LNCaP clone FGC (cell line): ENCODE data around the gene TENM4.

Source experiments
- DNase-seq: peaks from one replicate; pipeline ENCODE4 v3.0.0-alpha.2; 2011; ENCODE audit warnings: low read depth
- H3K4me3 ChIP-seq: 2 replicates; pipeline ENCODE4 v1.5.1; 2011; ENCODE audit warnings: mild to moderate bottlenecking, low read depth, low read length, control low read depth
- TF ChIP-seq, protein P1 (sequence below): IDR thresholded peaks from 2 replicates; pipeline ENCODE4 v1.5.1; 2012; ENCODE audit warnings: mild to moderate bottlenecking; ENCODE audit not compliant: control insufficient read depth, insufficient read depth; ENCODE audit errors: extremely low read depth

Gene TENM4

GRCh38 chr11:79205786-79206185 is 235.0 kb downstream of the TENM4 start:
- TF ChIP-seq, protein P1, sequence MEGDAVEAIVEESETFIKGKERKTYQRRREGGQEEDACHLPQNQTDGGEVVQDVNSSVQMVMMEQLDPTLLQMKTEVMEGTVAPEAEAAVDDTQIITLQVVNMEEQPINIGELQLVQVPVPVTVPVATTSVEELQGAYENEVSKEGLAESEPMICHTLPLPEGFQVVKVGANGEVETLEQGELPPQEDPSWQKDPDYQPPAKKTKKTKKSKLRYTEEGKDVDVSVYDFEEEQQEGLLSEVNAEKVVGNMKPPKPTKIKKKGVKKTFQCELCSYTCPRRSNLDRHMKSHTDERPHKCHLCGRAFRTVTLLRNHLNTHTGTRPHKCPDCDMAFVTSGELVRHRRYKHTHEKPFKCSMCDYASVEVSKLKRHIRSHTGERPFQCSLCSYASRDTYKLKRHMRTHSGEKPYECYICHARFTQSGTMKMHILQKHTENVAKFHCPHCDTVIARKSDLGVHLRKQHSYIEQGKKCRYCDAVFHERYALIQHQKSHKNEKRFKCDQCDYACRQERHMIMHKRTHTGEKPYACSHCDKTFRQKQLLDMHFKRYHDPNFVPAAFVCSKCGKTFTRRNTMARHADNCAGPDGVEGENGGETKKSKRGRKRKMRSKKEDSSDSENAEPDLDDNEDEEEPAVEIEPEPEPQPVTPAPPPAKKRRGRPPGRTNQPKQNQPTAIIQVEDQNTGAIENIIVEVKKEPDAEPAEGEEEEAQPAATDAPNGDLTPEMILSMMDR, result no peak
- DNase-seq, result no peak
- no peak overlapping the region for H3K4me3 ChIP-seq

- TF ChIP-seq, protein P1, result no peak
- no peak for DNase-seq
- H3K4me3 ChIP-seq, result no peak overlapping the region
Observed at GRCh38 chr11:79201677-79202347, 239.0 kb downstream of the TENM4 start.

- no peak for DNase-seq
- H3K4me3 ChIP-seq, result no peak overlapping the region
- TF ChIP-seq, protein P1, result no peak
Observed at GRCh38 chr11:79200398-79201070, 240.3 kb downstream of the TENM4 start.

GRCh38 chr11:79199729-79200354 is 241.0 kb downstream of the TENM4 start:
- no peak for DNase-seq
- H3K4me3 ChIP-seq, result no peak overlapping the region
- TF ChIP-seq, protein P1, result no peak

- no peak overlapping the region for H3K4me3 ChIP-seq
- DNase-seq, result no peak
- TF ChIP-seq, protein P1, result no peak
Observed at GRCh38 chr11:79198898-79199250, 242.0 kb downstream of the TENM4 start.

DNA sequence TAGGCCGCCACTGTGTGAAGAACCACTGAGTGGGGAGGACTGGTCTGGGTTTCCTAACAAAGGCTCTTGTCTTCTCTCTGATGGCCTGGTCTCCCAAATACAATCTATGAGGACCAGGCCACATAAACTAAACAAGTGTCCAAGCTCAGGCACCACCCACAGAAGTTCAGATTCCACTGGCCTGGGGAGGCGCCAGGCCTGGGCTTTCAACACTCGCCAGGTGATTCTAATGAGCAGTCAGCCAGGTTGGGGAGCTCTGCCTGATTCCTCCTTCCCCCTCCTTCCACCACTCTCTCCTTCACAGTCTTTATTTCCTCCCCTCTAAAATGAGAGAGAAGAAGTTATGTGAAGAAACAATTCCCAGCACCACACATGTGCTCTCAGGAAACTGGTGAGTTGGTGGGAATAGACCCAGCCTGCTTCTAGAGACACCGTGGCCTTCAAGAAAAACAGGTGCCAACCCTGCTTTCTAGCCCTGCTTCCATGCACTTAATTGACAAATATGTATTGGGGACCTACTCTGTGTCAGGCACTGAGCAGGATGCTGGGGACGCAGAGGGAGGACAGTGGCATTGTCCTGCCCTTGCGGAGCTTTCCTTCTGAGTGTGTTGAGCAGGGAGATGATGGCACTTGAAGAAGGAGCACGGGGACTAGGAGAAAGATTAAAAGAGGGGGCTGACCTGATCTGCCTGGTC is 242.5 kb downstream of the TENM4 start:
- no peak overlapping the region for H3K4me3 ChIP-seq
- DNase-seq, result no peak
- TF ChIP-seq, protein P1, result no peak
